IPS-20b (cell line): ENCODE results near the gene ARAF.
"Not testable (repeated sequence)": the region's sequence is repeated elsewhere in the genome, so short reads cannot be mapped to it uniquely, and the experiment has no call there.

Source experiments
- H3K27ac ChIP-seq: one replicate; pipeline ENCODE4 v1.5.1; 2013; ENCODE audit warnings: low read length
- H3K27me3 ChIP-seq: 2 replicates; pipeline ENCODE4 v1.6.1; 2013; ENCODE audit warnings: mild to moderate bottlenecking, low read length, inconsistent platforms; ENCODE audit not compliant: insufficient read depth
- H3K36me3 ChIP-seq: 2 replicates; pipeline ENCODE4 v1.6.1; 2013; ENCODE audit warnings: low read depth, mild to moderate bottlenecking, inconsistent platforms, low read length, moderate library complexity; ENCODE audit not compliant: insufficient read depth
- H3K4me1 ChIP-seq: 2 replicates; pipeline ENCODE4 v1.6.1; 2013; ENCODE audit warnings: mild to moderate bottlenecking, control low read depth, inconsistent platforms, low read length, moderate library complexity; ENCODE audit not compliant: insufficient read depth
- H3K4me3 ChIP-seq: 2 replicates; pipeline ENCODE4 v1.5.1; 2013; ENCODE audit warnings: mild to moderate bottlenecking, low read length, inconsistent platforms
- H3K9ac ChIP-seq: 2 replicates; pipeline ENCODE4 v1.6.1; 2013; ENCODE audit warnings: low read depth, mild to moderate bottlenecking, inconsistent platforms, low read length, moderate library complexity
- H3K9me3 ChIP-seq: 2 replicates; pipeline ENCODE4 v1.6.1; 2013; ENCODE audit warnings: mild to moderate bottlenecking, low read depth, low read length, inconsistent platforms; ENCODE audit not compliant: insufficient read depth

ARAF gene

GRCh38 chrX:47560934-47561658 is at the start of gene ARAF:
TSS of gene ARAF (plus strand) at chrX:47561205. CDS start at chrX:47562968, 1,763 bp downstream.
- no peaks in the 10 kb centered on the region for H3K9me3 ChIP-seq
- H3K4me1 ChIP-seq: no peaks in the 10 kb centered on the region; the same call in 1 of the 2 replicates
- H3K9ac ChIP-seq: peak within 1 kb of the TSS; percentile 82
- no peaks in the 10 kb centered on the region for H3K27me3 ChIP-seq
- H3K27ac ChIP-seq: no peak within 1 kb of the TSS
- H3K4me3 ChIP-seq: peak within 1 kb of the TSS; percentile 93
- H3K36me3 ChIP-seq: peaks cover 30% of the 10 kb centered on the region

- not testable (repeated sequence) for H3K9me3 ChIP-seq, H3K36me3 ChIP-seq, H3K9ac ChIP-seq, H3K4me1 ChIP-seq, H3K4me3 ChIP-seq, H3K27me3 ChIP-seq, H3K27ac ChIP-seq
Measured at GRCh38 chrX:47512383-47512782, 48.6 kb upstream of the ARAF start.

- Histone ChIP-seq H3K9ac (peak overlapping the region; percentile 50; the same call in 1 of the 2 replicates), H3K4me3 (peak overlapping the region; percentile 67)
- H3K27me3 ChIP-seq, H3K9me3 ChIP-seq, H3K27ac ChIP-seq, H3K36me3 ChIP-seq, H3K4me1 ChIP-seq: not testable (repeated sequence)
Measured at GRCh38 chrX:47513034-47513965, 47.7 kb upstream of the ARAF start.

- H3K36me3 ChIP-seq: no peaks in the 10 kb centered on the region
- no peaks in the 10 kb centered on the region for H3K27me3 ChIP-seq
- H3K4me1 ChIP-seq: peaks cover 4% of the 10 kb centered on the region; the same call in 1 of the 2 replicates
- no peak overlapping the region for H3K27ac ChIP-seq
- H3K9me3 ChIP-seq: no peaks in the 10 kb centered on the region
- no peak overlapping the region for H3K4me3 ChIP-seq
- no peak overlapping the region for H3K9ac ChIP-seq
Measured at GRCh38 chrX:47514533-47515235, 46.3 kb upstream of the ARAF start.

- Histone ChIP-seq H3K4me1 (peaks cover 4% of the 10 kb centered on the region; the same call in 1 of the 2 replicates), H3K9ac (no peak overlapping the region), H3K4me3 (no peak overlapping the region), H3K27ac (no peak overlapping the region), H3K27me3 (no peaks in the 10 kb centered on the region), H3K36me3 (no peaks in the 10 kb centered on the region), H3K9me3 (no peaks in the 10 kb centered on the region)
Measured at GRCh38 chrX:47515941-47516665, 44.9 kb upstream of the ARAF start.

GRCh38 chrX:47518144-47518543 is 42.9 kb upstream of the ARAF start:
- Histone ChIP-seq H3K27me3 (peaks cover 8% of the 10 kb centered on the region; the same call in 1 of the 2 replicates), H3K9me3 (no peaks in the 10 kb centered on the region), H3K36me3 (no peaks in the 10 kb centered on the region), H3K4me1 (peaks cover 4% of the 10 kb centered on the region; the same call in 1 of the 2 replicates), H3K4me3 (no peak overlapping the region), H3K27ac (no peak overlapping the region), H3K9ac (no peak overlapping the region)

GRCh38 chrX:47523297-47523696 is 37.7 kb upstream of the ARAF start:
- Histone ChIP-seq H3K27me3 (peaks cover 15% of the 10 kb centered on the region; the same call in 1 of the 2 replicates), H3K27ac (no peak overlapping the region), H3K9ac (peak overlapping the region; percentile 69; the same call in 1 of the 2 replicates), H3K4me3 (peak overlapping the region; percentile 64), H3K4me1 (no peaks in the 10 kb centered on the region), H3K9me3 (no peaks in the 10 kb centered on the region), H3K36me3 (no peaks in the 10 kb centered on the region)

GRCh38 chrX:47523713-47524166 is 37.3 kb upstream of the ARAF start:
- Histone ChIP-seq H3K9me3 (no peaks in the 10 kb centered on the region), H3K27ac (no peak overlapping the region), H3K4me3 (peak overlapping the region; percentile 64; the same call in 1 of the 2 replicates), H3K27me3 (peaks cover 15% of the 10 kb centered on the region; the same call in 1 of the 2 replicates), H3K36me3 (no peaks in the 10 kb centered on the region), H3K4me1 (no peaks in the 10 kb centered on the region), H3K9ac (peak overlapping the region; percentile 69)

- Histone ChIP-seq H3K4me1 (no peaks in the 10 kb centered on the region), H3K27ac (no peak overlapping the region)
Measured at GRCh38 chrX:47529548-47529947, 31.5 kb upstream of the ARAF start.

GRCh38 chrX:47530049-47530448 is 31.0 kb upstream of the ARAF start:
- H3K36me3 ChIP-seq: no peaks in the 10 kb centered on the region
- H3K4me3 ChIP-seq: no peak overlapping the region
- H3K4me1 ChIP-seq: no peaks in the 10 kb centered on the region
- no peaks in the 10 kb centered on the region for H3K9me3 ChIP-seq
- H3K9ac ChIP-seq: no peak overlapping the region
- no peak overlapping the region for H3K27ac ChIP-seq
- H3K27me3 ChIP-seq: no peaks in the 10 kb centered on the region

More at GRCh38 chrX:47529548-47529947, 31.5 kb upstream of the ARAF start:
- no peak overlapping the region for H3K4me3 ChIP-seq
- no peak overlapping the region for H3K9ac ChIP-seq
- no peaks in the 10 kb centered on the region for H3K9me3 ChIP-seq
- no peaks in the 10 kb centered on the region for H3K27me3 ChIP-seq
- no peaks in the 10 kb centered on the region for H3K36me3 ChIP-seq

GRCh38 chrX:47539860-47540259 is 21.1 kb upstream of the ARAF start:
- no peaks in the 10 kb centered on the region for H3K9me3 ChIP-seq
- H3K4me3 ChIP-seq: no peak overlapping the region
- H3K27me3 ChIP-seq: no peaks in the 10 kb centered on the region
- H3K4me1 ChIP-seq: no peaks in the 10 kb centered on the region; the same call in 1 of the 2 replicates
- no peak overlapping the region for H3K27ac ChIP-seq
- no peak overlapping the region for H3K9ac ChIP-seq
- H3K36me3 ChIP-seq: no peaks in the 10 kb centered on the region
